B cell (primary cell): ENCODE results near the gene GNG7. TPM values are rescaled to one million over a fixed set of nuclear protein-coding genes. Genes with fewer than 3 reads are reported as not detected.

Experiments used
- ATAC-seq: fragments of 200-7000 bp; cut with Tn5 transposase; one replicate; pipeline ENCODE4 v1.10.0; 2021; ENCODE audit warnings: low read depth, mild to moderate bottlenecking, moderate number of reproducible peaks, moderate library complexity
- CTCF ChIA-PET: fragments of 350-600 bp; sonication (Branson Sonifier 250); formaldehyde crosslinking; loops from one replicate; lab custom pipeline; 2021; ENCODE audit warnings: antibody characterized with exemption, inconsistent platforms; lab: Charles Lee
- POLR2A ChIA-PET: fragments of 350-600 bp; sonication (Branson Sonifier 250); formaldehyde crosslinking; loops from one replicate; lab custom pipeline; 2021; ENCODE audit warnings: antibody characterized with exemption; lab: Charles Lee
- DNase-seq: peaks from one replicate; pipeline ENCODE4 v3.0.0; 2013
- H2AFZ ChIP-seq: 2 replicates; pipeline ENCODE4 v1.6.1; 2012; ENCODE audit warnings: mild to moderate bottlenecking, low read depth, low read length; ENCODE audit not compliant: insufficient read depth, poor library complexity, severe bottlenecking
- H3K27ac ChIP-seq, 2 donors: 1 replicate in 1 of 2; 2 replicates in 1 of 2; pipeline ENCODE4 v1.5.1; 2012 to 2013; ENCODE audit warnings: low read length in 2 of 2, mild to moderate bottlenecking in 2 of 2, moderate library complexity in 1 of 2
- H3K27me3 ChIP-seq, 4 experiments: fragments of 200-600 bp in 1 of 4; sonication (generic) in 1 of 4; replicated peaks in 1 of 4; 1 replicate in 2 of 4; 2 replicates in 2 of 4; pipeline versions ENCODE4 v1.6.1 to v1.7.0; 2013 to 2016; ENCODE audit warnings: low read length in 3 of 4, mild to moderate bottlenecking in 2 of 4, mixed read lengths in 1 of 4, moderate library complexity in 1 of 4; ENCODE audit not compliant: insufficient read depth in 4 of 4, control insufficient read depth in 3 of 4; ENCODE audit errors: control extremely low read depth in 1 of 4
- H3K36me3 ChIP-seq, 2 experiments: replicated peaks in 1 of 2; 1 replicate in 1 of 2; 2 replicates in 1 of 2; pipeline versions ENCODE4 v1.6.1 to v1.7.1; 2013; ENCODE audit warnings: low read length in 1 of 2; ENCODE audit not compliant: insufficient read depth in 2 of 2, control insufficient read depth in 1 of 2; ENCODE audit errors: control extremely low read depth in 1 of 2, extremely low read depth in 1 of 2
- H3K4me1 ChIP-seq, 2 donors: fragments of 200-600 bp in 1 of 2; sonication (generic) in 1 of 2; 1 replicate in 1 of 2; 2 replicates in 1 of 2; pipeline versions ENCODE4 v1.5.1 to v1.6.1; 2013 to 2017; ENCODE audit warnings: low read length in 2 of 2; ENCODE audit not compliant: control insufficient read depth in 2 of 2, insufficient read depth in 2 of 2
- H3K4me2 ChIP-seq: replicated peaks from 2 replicates; pipeline ENCODE3; 2012; ENCODE audit warnings: mild to moderate bottlenecking, low read depth, low read length; ENCODE audit not compliant: poor library complexity, severe bottlenecking
- H3K4me3 ChIP-seq, 5 experiments: fragments of 200-600 bp in 1 of 5; sonication (generic) in 1 of 5; 1 replicate in 3 of 5; 2 replicates in 2 of 5; pipeline versions ENCODE4 v1.5.1 to v1.7.0; 2011 to 2016; ENCODE audit warnings: low read length in 4 of 5, mild to moderate bottlenecking in 4 of 5, low read depth in 2 of 5, control low read depth in 1 of 5, moderate library complexity in 1 of 5; ENCODE audit not compliant: insufficient read depth in 1 of 5; ENCODE audit errors: control extremely low read depth in 1 of 5, extremely low read depth in 1 of 5
- H3K79me2 ChIP-seq: fragments of 200-600 bp; sonication (generic); one replicate; pipeline ENCODE4 v1.6.0; 2016; ENCODE audit warnings: low read length; ENCODE audit not compliant: control insufficient read depth, insufficient read depth
- H3K9ac ChIP-seq: fragments of 200-600 bp; sonication (generic); 2 replicates; pipeline ENCODE4 v1.6.1; 2017; ENCODE audit warnings: mild to moderate bottlenecking, low read length, moderate library complexity
- H3K9me3 ChIP-seq, 3 donors: one replicate each; pipeline versions ENCODE4 v1.6.1 to v1.7.1; 2013; ENCODE audit warnings: low read length in 2 of 3; ENCODE audit not compliant: control insufficient read depth in 2 of 3, insufficient read depth in 1 of 3; ENCODE audit errors: control extremely low read depth in 1 of 3
- H4K20me1 ChIP-seq: 2 replicates; pipeline ENCODE4 v1.6.0; 2012; ENCODE audit warnings: mild to moderate bottlenecking, low read length; ENCODE audit not compliant: insufficient read depth, control insufficient read depth, poor library complexity, severe bottlenecking
- H3K27ac Mint-ChIP-seq: one replicate; pipeline ENCODE4 v1.8.0; 2021; ENCODE audit warnings: mixed read lengths
- H3K27me3 Mint-ChIP-seq: one replicate; pipeline ENCODE4 v1.8.0; 2021; ENCODE audit warnings: mixed read lengths
- H3K4me1 Mint-ChIP-seq: one replicate; pipeline ENCODE4 v1.8.0; 2021; ENCODE audit warnings: mixed read lengths
- H3K4me3 Mint-ChIP-seq: one replicate; pipeline ENCODE4 v1.8.0; 2021; ENCODE audit warnings: mixed read lengths
- H3K9me3 Mint-ChIP-seq: one replicate; pipeline ENCODE4 v1.8.0; 2022; ENCODE audit warnings: mixed read lengths; ENCODE audit not compliant: insufficient read depth
- EZH2 ChIP-seq: IDR thresholded peaks from 2 replicates; pipeline ENCODE4 v1.6.1; 2012; ENCODE audit warnings: borderline replicate concordance, low read depth, mild to moderate bottlenecking, moderate library complexity, low read length; ENCODE audit not compliant: insufficient read depth, poor library complexity, severe bottlenecking
- WGBS: methylation state at CpG from one replicate; pipeline ENCODE4 v1.1.5; 2013; ENCODE audit warnings: missing lambda C conversion rate; ENCODE audit not compliant: insufficient coverage; 5-methylcytosine and 5-hydroxymethylcytosine counted together
- intact Hi-C: fragments of 100-400 bp; cut with micrococcal nuclease; formaldehyde crosslinking; loops from one replicate; pipeline ENCODE4 v1.10.0; 2022
- polyA plus RNA-seq: library from polyadenylated mRNA; depleted of rRNA; stranded (reverse); fragments of >200 nt; gene quantifications from 2 replicates; pipeline ENCODE4 v1.2.3, GENCODE V29; 2012
- total RNA-seq, 2 donors: library from RNA; stranded (reverse); fragments of 120-200 nt in 1 of 2; gene quantifications; 1 replicate in 1 of 2; 2 replicates in 1 of 2; pipeline versions ENCODE4 v1.2.3 to v1.2.4, GENCODE V29; 2013 to 2022
- TF ChIP-seq, protein P1 (sequence below): fragments of 200-600 bp; IDR thresholded peaks from one replicate; pipeline ENCODE4 v1.8.0; 2022; ENCODE audit warnings: antibody characterized with exemption, mild to moderate bottlenecking

Gene GNG7
- total and polyA plus RNA-seq, 2 donors (not counting 1 experiment from before 2014, with no cell fraction given), result 76.3 to 153 TPM

DNA sequence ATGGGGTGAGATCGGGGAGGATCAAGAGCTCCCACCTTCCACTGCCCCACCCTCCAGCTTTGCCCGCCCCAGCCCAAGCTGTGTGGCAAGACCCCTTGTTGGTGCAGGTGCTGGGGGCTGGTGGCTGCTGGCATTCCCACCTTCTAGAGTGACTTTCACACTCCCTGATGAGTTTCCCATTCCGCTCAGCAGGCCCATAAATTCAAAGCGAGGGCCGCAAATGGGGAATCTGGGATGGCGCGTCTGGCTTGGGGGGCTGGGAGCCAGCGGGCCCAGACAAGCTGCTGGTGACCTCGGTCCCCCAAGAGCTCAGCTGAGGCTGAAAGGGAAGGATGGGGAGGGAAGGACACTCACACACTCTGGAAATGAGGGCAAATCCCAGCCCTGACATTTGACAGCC lies 116.3 kb downstream of the GNG7 start:
- 100% methylated on average over 4 of the region's 9 CpGs for WGBS
- Histone ChIP-seq H3K27ac (no peak overlapping the region), H3K36me3 (peaks cover 2 to 43% of the 10 kb centered on the region in 2 experiments), H3K9ac (no peak overlapping the region), H4K20me1 (peaks cover 90% of the 10 kb centered on the region), H3K9me3 (peaks cover 2 to 24% (median 13%) of the 10 kb centered on the region in 3 donors), H3K4me3 (no peak overlapping the region), H3K79me2 (peaks cover 80% of the 10 kb centered on the region), H3K27me3 (no peaks in the 10 kb centered on the region), H3K4me1 (no peaks in the 10 kb centered on the region), H3K4me2 (no peak overlapping the region), H2AFZ (no peak overlapping the region)
- intact Hi-C loops, result no loop called here
- POLR2A ChIA-PET, result interaction anchor here (0.7 kb wide), 1 partner anchor 75 kb away, joined by 6 read pairs; no protein-coding TSS in a partner anchor
- Mint-ChIP-seq H3K4me1 (peaks cover 19% of the 10 kb centered on the region), H3K27ac (no peak overlapping the region), H3K27me3 (no peaks in the 10 kb centered on the region), H3K9me3 (no peaks in the 10 kb centered on the region), H3K4me3 (no peak overlapping the region)
- CTCF ChIA-PET, result no interaction called here
- DNase-seq (no peak), ATAC-seq (no peak)
- TF ChIP-seq, protein P1, sequence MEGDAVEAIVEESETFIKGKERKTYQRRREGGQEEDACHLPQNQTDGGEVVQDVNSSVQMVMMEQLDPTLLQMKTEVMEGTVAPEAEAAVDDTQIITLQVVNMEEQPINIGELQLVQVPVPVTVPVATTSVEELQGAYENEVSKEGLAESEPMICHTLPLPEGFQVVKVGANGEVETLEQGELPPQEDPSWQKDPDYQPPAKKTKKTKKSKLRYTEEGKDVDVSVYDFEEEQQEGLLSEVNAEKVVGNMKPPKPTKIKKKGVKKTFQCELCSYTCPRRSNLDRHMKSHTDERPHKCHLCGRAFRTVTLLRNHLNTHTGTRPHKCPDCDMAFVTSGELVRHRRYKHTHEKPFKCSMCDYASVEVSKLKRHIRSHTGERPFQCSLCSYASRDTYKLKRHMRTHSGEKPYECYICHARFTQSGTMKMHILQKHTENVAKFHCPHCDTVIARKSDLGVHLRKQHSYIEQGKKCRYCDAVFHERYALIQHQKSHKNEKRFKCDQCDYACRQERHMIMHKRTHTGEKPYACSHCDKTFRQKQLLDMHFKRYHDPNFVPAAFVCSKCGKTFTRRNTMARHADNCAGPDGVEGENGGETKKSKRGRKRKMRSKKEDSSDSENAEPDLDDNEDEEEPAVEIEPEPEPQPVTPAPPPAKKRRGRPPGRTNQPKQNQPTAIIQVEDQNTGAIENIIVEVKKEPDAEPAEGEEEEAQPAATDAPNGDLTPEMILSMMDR, result no peak
- no peak for TF ChIP-seq EZH2

DNA sequence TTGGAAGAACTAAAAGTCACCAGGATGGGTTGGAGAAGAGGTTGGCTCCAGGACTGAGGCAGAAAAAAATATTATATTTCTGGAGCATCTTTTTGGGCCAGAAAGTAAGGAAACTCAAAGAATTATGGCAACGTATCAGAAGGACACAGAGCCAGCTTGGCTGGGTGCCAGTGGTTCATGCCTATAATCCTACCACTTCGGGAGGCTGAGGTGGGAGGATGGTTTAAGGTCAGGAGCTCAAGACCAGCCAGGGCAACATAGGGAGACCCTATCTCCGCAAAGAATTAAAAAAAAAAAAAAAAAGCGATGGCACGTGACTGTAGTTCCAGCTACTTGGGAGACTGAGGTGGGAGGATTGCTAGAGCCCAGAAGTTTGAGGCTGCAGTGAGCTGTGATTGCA lies 118.5 kb downstream of the GNG7 start:
- TF ChIP-seq EZH2, result no peak
- TF ChIP-seq, protein P1, result no peak
- no peaks in the 10 kb centered on the region for H3K9me3 Mint-ChIP-seq
- Histone ChIP-seq H3K4me1 (peaks cover 9 to 10% of the 10 kb centered on the region in 2 donors), H3K9ac (no peak overlapping the region), H3K4me2 (no peak overlapping the region), H3K9me3 (peaks cover 2 to 24% (median 13%) of the 10 kb centered on the region in 3 donors), H3K36me3 (peaks cover 2 to 37% of the 10 kb centered on the region in 2 experiments), H3K27me3 (no peaks in the 10 kb centered on the region), H3K4me3 (no peak overlapping the region), H4K20me1 (peaks cover 92% of the 10 kb centered on the region), H2AFZ (no peak overlapping the region), H3K27ac (no peak overlapping the region), H3K79me2 (peaks cover 80% of the 10 kb centered on the region)
- H3K4me1 Mint-ChIP-seq, result peaks cover 22% of the 10 kb centered on the region
- CTCF ChIA-PET, result interaction anchor here (1.1 kb wide), 1 partner anchor 53 kb away, joined by 3 read pairs; no protein-coding TSS in a partner anchor
- no peak overlapping the region for H3K4me3 Mint-ChIP-seq
- no peaks in the 10 kb centered on the region for H3K27me3 Mint-ChIP-seq
- 93% methylated on average over 3 of the region's 5 CpGs for WGBS
- intact Hi-C loops, result no loop called here
- no peak for ATAC-seq
- no peak overlapping the region for H3K27ac Mint-ChIP-seq
- DNase-seq, result no peak
- POLR2A ChIA-PET, result no interaction called here
